ENCODE data around the gene ENPP1.
A peak's percentile ranks its signal among the peaks of the same experiment; 100 is the strongest.
"Not testable (repeated sequence)": the region's sequence is repeated elsewhere in the genome, so short reads cannot be mapped to it uniquely, and the experiment has no call there.

ENPP1 gene

GRCh38 chr6:131885237-131885636 is 77.4 kb downstream of the ENPP1 start:
- DNase-seq, result no peak

GRCh38 chr6:131886517-131886916 is 78.7 kb downstream of the ENPP1 start:
- no peak for DNase-seq

- DNase-seq, result no peak
Measured at GRCh38 chr6:131890091-131890490, 82.3 kb downstream of the ENPP1 start.

GRCh38 chr6:131893198-131893597 is 85.4 kb downstream of the ENPP1 start:
- no peak for DNase-seq

GRCh38 chr6:131894493-131895424 is 86.9 kb downstream of the ENPP1 start:
- DNase-seq, result no peak

GRCh38 chr6:131897050-131897435 is 89.2 kb downstream of the ENPP1 start:
- no peak for DNase-seq

- DNase-seq, result no peak
Measured at GRCh38 chr6:131897621-131898020, 89.8 kb downstream of the ENPP1 start.

- DNase-seq, result no peak
Measured at GRCh38 chr6:131898718-131899117, 90.9 kb downstream of the ENPP1 start.

- no peak for DNase-seq
Measured at GRCh38 chr6:131900231-131900630, 92.4 kb downstream of the ENPP1 start.

GRCh38 chr6:131901326-131901873 is 93.6 kb downstream of the ENPP1 start:
- not testable (repeated sequence) for DNase-seq

GRCh38 chr6:131903734-131904133 is 95.9 kb downstream of the ENPP1 start:
- DNase-seq, result not testable (repeated sequence)

GRCh38 chr6:131908787-131909186 is 101.0 kb downstream of the ENPP1 start:
- DNase-seq, result not testable (repeated sequence)

- peak; percentile 56 for DNase-seq
Measured at GRCh38 chr6:131909408-131910218, 101.8 kb downstream of the ENPP1 start.

GRCh38 chr6:131910219-131910589 is 102.4 kb downstream of the ENPP1 start:
- no peak for DNase-seq

- DNase-seq, result no peak
Measured at GRCh38 chr6:131910956-131911355, 103.1 kb downstream of the ENPP1 start.

- no peak for DNase-seq
Measured at GRCh38 chr6:131911951-131912350, 104.1 kb downstream of the ENPP1 start.

- DNase-seq, result no peak
Measured at GRCh38 chr6:131914234-131914633, 106.4 kb downstream of the ENPP1 start.

GRCh38 chr6:131914967-131915751 is 107.3 kb downstream of the ENPP1 start:
- DNase-seq, result peak; percentile 28

GRCh38 chr6:131916091-131916796 is 108.4 kb downstream of the ENPP1 start:
- DNase-seq, result not testable (repeated sequence)

GRCh38 chr6:131916847-131917246 is 109.0 kb downstream of the ENPP1 start:
- no peak for DNase-seq

- DNase-seq, result no peak
Measured at GRCh38 chr6:131917318-131917717, 109.5 kb downstream of the ENPP1 start.

Data from NCI-H1092 (cell line).